ENCODE results near the gene AKAP6. TPM values are rescaled to one million over a fixed set of nuclear protein-coding genes. Genes with fewer than 3 reads are reported as not detected.

Gene AKAP6
- total RNA-seq, 1 donor from 2014 or later: 0.21 TPM

- intact Hi-C loops (cut with micrococcal nuclease): no loop called here
- H3K27ac Mint-ChIP-seq: no peak overlapping the region
- DNase-seq (ENCODE audit: low spot score): no peak
- H3K4me1 Mint-ChIP-seq (ENCODE audit: low read depth): no peaks in the 10 kb centered on the region
- no peaks in the 10 kb centered on the region for H3K9me3 Mint-ChIP-seq
- no peak overlapping the region for H3K4me3 Mint-ChIP-seq
- no peaks in the 10 kb centered on the region for H3K36me3 Mint-ChIP-seq (ENCODE audit: low read depth)
- peaks cover 3% of the 10 kb centered on the region for H3K27me3 Mint-ChIP-seq (ENCODE audit: insufficient read depth)
Observed at GRCh38 chr14:32608857-32609256, 279.8 kb downstream of the AKAP6 start.

- Mint-ChIP-seq H3K27me3 (ENCODE audit: insufficient read depth) (peaks cover 3% of the 10 kb centered on the region), H3K4me3 (no peak overlapping the region), H3K27ac (no peak overlapping the region), H3K4me1 (ENCODE audit: low read depth) (no peaks in the 10 kb centered on the region), H3K9me3 (no peaks in the 10 kb centered on the region), H3K36me3 (ENCODE audit: low read depth) (no peaks in the 10 kb centered on the region)
- no peak for DNase-seq (ENCODE audit: low spot score)
- intact Hi-C loops (cut with micrococcal nuclease): no loop called here
Observed at GRCh38 chr14:32609388-32609787, 280.3 kb downstream of the AKAP6 start.

- Mint-ChIP-seq H3K27ac (no peak overlapping the region), H3K4me3 (no peak overlapping the region), H3K4me1 (ENCODE audit: low read depth) (no peaks in the 10 kb centered on the region), H3K36me3 (ENCODE audit: low read depth) (no peaks in the 10 kb centered on the region), H3K9me3 (no peaks in the 10 kb centered on the region), H3K27me3 (ENCODE audit: insufficient read depth) (peaks cover 1% of the 10 kb centered on the region)
- intact Hi-C loops (cut with micrococcal nuclease): no loop called here
- DNase-seq (ENCODE audit: low spot score): no peak
Observed at GRCh38 chr14:32611752-32612151, 282.7 kb downstream of the AKAP6 start.

GRCh38 chr14:32618991-32619390 is 289.9 kb downstream of the AKAP6 start:
- intact Hi-C loops (cut with micrococcal nuclease): no loop called here

GRCh38 chr14:32620303-32620702 is 291.2 kb downstream of the AKAP6 start:
- no peaks in the 10 kb centered on the region for H3K27me3 Mint-ChIP-seq (ENCODE audit: insufficient read depth)
- intact Hi-C loops (cut with micrococcal nuclease): no loop called here
- no peak overlapping the region for H3K27ac Mint-ChIP-seq
- no peak overlapping the region for H3K4me3 Mint-ChIP-seq
- no peak for DNase-seq (ENCODE audit: low spot score)
- H3K36me3 Mint-ChIP-seq (ENCODE audit: low read depth): no peaks in the 10 kb centered on the region
- H3K4me1 Mint-ChIP-seq (ENCODE audit: low read depth): no peaks in the 10 kb centered on the region
- H3K9me3 Mint-ChIP-seq: no peaks in the 10 kb centered on the region

More at GRCh38 chr14:32618991-32619390, 289.9 kb downstream of the AKAP6 start:
- H3K36me3 Mint-ChIP-seq (ENCODE audit: low read depth): no peaks in the 10 kb centered on the region
- H3K4me1 Mint-ChIP-seq (ENCODE audit: low read depth): no peaks in the 10 kb centered on the region
- no peaks in the 10 kb centered on the region for H3K27me3 Mint-ChIP-seq (ENCODE audit: insufficient read depth)
- no peaks in the 10 kb centered on the region for H3K9me3 Mint-ChIP-seq
- no peak for DNase-seq (ENCODE audit: low spot score)
- H3K4me3 Mint-ChIP-seq: no peak overlapping the region
- no peak overlapping the region for H3K27ac Mint-ChIP-seq

- intact Hi-C loops (cut with micrococcal nuclease): no loop called here
- DNase-seq (ENCODE audit: low spot score): no peak
- Mint-ChIP-seq H3K27me3 (ENCODE audit: insufficient read depth) (no peaks in the 10 kb centered on the region), H3K4me3 (no peak overlapping the region), H3K4me1 (ENCODE audit: low read depth) (no peaks in the 10 kb centered on the region), H3K9me3 (no peaks in the 10 kb centered on the region), H3K27ac (no peak overlapping the region), H3K36me3 (ENCODE audit: low read depth) (no peaks in the 10 kb centered on the region)
Observed at GRCh38 chr14:32620724-32621123, 291.6 kb downstream of the AKAP6 start.

- H3K27ac Mint-ChIP-seq: no peak overlapping the region
- intact Hi-C loops (cut with micrococcal nuclease): no loop called here
- H3K4me3 Mint-ChIP-seq: no peak overlapping the region
- no peaks in the 10 kb centered on the region for H3K9me3 Mint-ChIP-seq
- no peaks in the 10 kb centered on the region for H3K4me1 Mint-ChIP-seq (ENCODE audit: low read depth)
- no peaks in the 10 kb centered on the region for H3K36me3 Mint-ChIP-seq (ENCODE audit: low read depth)
- no peak for DNase-seq (ENCODE audit: low spot score)
- H3K27me3 Mint-ChIP-seq (ENCODE audit: insufficient read depth): no peaks in the 10 kb centered on the region
Observed at GRCh38 chr14:32621585-32621984, 292.5 kb downstream of the AKAP6 start.

- H3K4me3 Mint-ChIP-seq: no peak overlapping the region
- no peaks in the 10 kb centered on the region for H3K36me3 Mint-ChIP-seq (ENCODE audit: low read depth)
- no peaks in the 10 kb centered on the region for H3K27me3 Mint-ChIP-seq (ENCODE audit: insufficient read depth)
- no peaks in the 10 kb centered on the region for H3K4me1 Mint-ChIP-seq (ENCODE audit: low read depth)
- H3K27ac Mint-ChIP-seq: no peak overlapping the region
- DNase-seq (ENCODE audit: low spot score): no peak
- intact Hi-C loops (cut with micrococcal nuclease): no loop called here
- H3K9me3 Mint-ChIP-seq: no peaks in the 10 kb centered on the region
Observed at GRCh38 chr14:32622742-32623141, 293.6 kb downstream of the AKAP6 start.

GRCh38 chr14:32623300-32624093 is 294.4 kb downstream of the AKAP6 start:
- no peaks in the 10 kb centered on the region for H3K4me1 Mint-ChIP-seq (ENCODE audit: low read depth)
- no peak overlapping the region for H3K4me3 Mint-ChIP-seq
- no peak overlapping the region for H3K27ac Mint-ChIP-seq
- no peaks in the 10 kb centered on the region for H3K9me3 Mint-ChIP-seq
- intact Hi-C loops (cut with micrococcal nuclease): no loop called here
- H3K27me3 Mint-ChIP-seq (ENCODE audit: insufficient read depth): no peaks in the 10 kb centered on the region
- no peak for DNase-seq (ENCODE audit: low spot score)
- no peaks in the 10 kb centered on the region for H3K36me3 Mint-ChIP-seq (ENCODE audit: low read depth)

GRCh38 chr14:32625211-32625610 is 296.1 kb downstream of the AKAP6 start:
- H3K4me3 Mint-ChIP-seq: no peak overlapping the region
- H3K9me3 Mint-ChIP-seq: no peaks in the 10 kb centered on the region
- no peaks in the 10 kb centered on the region for H3K27me3 Mint-ChIP-seq (ENCODE audit: insufficient read depth)
- H3K36me3 Mint-ChIP-seq (ENCODE audit: low read depth): no peaks in the 10 kb centered on the region
- no peak overlapping the region for H3K27ac Mint-ChIP-seq
- intact Hi-C loops (cut with micrococcal nuclease): no loop called here
- DNase-seq (ENCODE audit: low spot score): no peak
- no peaks in the 10 kb centered on the region for H3K4me1 Mint-ChIP-seq (ENCODE audit: low read depth)

- Mint-ChIP-seq H3K9me3 (no peaks in the 10 kb centered on the region), H3K27ac (no peak overlapping the region), H3K27me3 (ENCODE audit: insufficient read depth) (no peaks in the 10 kb centered on the region), H3K36me3 (ENCODE audit: low read depth) (no peaks in the 10 kb centered on the region), H3K4me1 (ENCODE audit: low read depth) (no peaks in the 10 kb centered on the region), H3K4me3 (no peak overlapping the region)
- intact Hi-C loops (cut with micrococcal nuclease): no loop called here
- no peak for DNase-seq (ENCODE audit: low spot score)
Observed at GRCh38 chr14:32627545-32628298, 298.6 kb downstream of the AKAP6 start.

- H3K4me1 Mint-ChIP-seq (ENCODE audit: low read depth): no peaks in the 10 kb centered on the region
- H3K36me3 Mint-ChIP-seq (ENCODE audit: low read depth): no peaks in the 10 kb centered on the region
- H3K27me3 Mint-ChIP-seq (ENCODE audit: insufficient read depth): no peaks in the 10 kb centered on the region
- H3K4me3 Mint-ChIP-seq: no peak overlapping the region
- no peaks in the 10 kb centered on the region for H3K9me3 Mint-ChIP-seq
- H3K27ac Mint-ChIP-seq: no peak overlapping the region
- no peak for DNase-seq (ENCODE audit: low spot score)
- intact Hi-C loops (cut with micrococcal nuclease): no loop called here
Observed at GRCh38 chr14:32629236-32629635, 300.1 kb downstream of the AKAP6 start.

GRCh38 chr14:32630701-32631100 is 301.6 kb downstream of the AKAP6 start:
- no peak for DNase-seq (ENCODE audit: low spot score)
- H3K4me1 Mint-ChIP-seq (ENCODE audit: low read depth): no peaks in the 10 kb centered on the region
- intact Hi-C loops (cut with micrococcal nuclease): no loop called here
- H3K36me3 Mint-ChIP-seq (ENCODE audit: low read depth): no peaks in the 10 kb centered on the region
- H3K4me3 Mint-ChIP-seq: no peak overlapping the region
- H3K27ac Mint-ChIP-seq: no peak overlapping the region
- no peaks in the 10 kb centered on the region for H3K9me3 Mint-ChIP-seq
- no peaks in the 10 kb centered on the region for H3K27me3 Mint-ChIP-seq (ENCODE audit: insufficient read depth)

Data from activated T-helper 1 cell treated with anti-CD3 and anti-CD28 coated beads, Interleukin-12 subunit alpha, Interleukin-12 subunit beta, Interleukin-2, Interleukin-4 antibody, amounts not matched to agents 30 ng/mL and 10 ng/mL and 1 ng/mL, durations not matched to agents 14 hours and 24 hours and 36 hours (primary cell).